Smooth muscle cell (in vitro differentiated cells): Measurements from ENCODE around the gene LRWD1. TPM values are rescaled to one million over a fixed set of nuclear protein-coding genes. Genes with fewer than 3 reads are reported as not detected.

Experiments
- DNase-seq: peaks from one replicate; lab custom pipeline; 2025; ENCODE audit not compliant: unreplicated experiment; lab: John Stamatoyannopoulos, UW
- H2AFZ ChIP-seq: fragments of 200-600 bp; sonication (generic); 2 replicates; pipeline ENCODE4 v1.6.0; 2016; ENCODE audit warnings: antibody characterized with exemption, low read depth, mild to moderate bottlenecking
- H3F3A ChIP-seq: fragments of 200-600 bp; sonication (generic); 2 replicates; pipeline ENCODE4 v1.6.0; 2017; ENCODE audit warnings: antibody characterized with exemption, low read depth
- H3K27ac ChIP-seq: fragments of 200-600 bp; sonication (generic); 2 replicates; pipeline ENCODE4 v1.5.1; 2016; ENCODE audit warnings: low read depth, mild to moderate bottlenecking
- H3K27me3 ChIP-seq: fragments of 200-600 bp; sonication (generic); 2 replicates; pipeline ENCODE4 v1.6.1; 2016; ENCODE audit warnings: low read depth, mild to moderate bottlenecking
- H3K36me3 ChIP-seq: fragments of 200-600 bp; sonication (generic); 2 replicates; pipeline ENCODE4 v1.5.1; 2016; ENCODE audit warnings: low read depth
- H3K4me1 ChIP-seq: fragments of 200-600 bp; sonication (generic); 2 replicates; pipeline ENCODE4 v1.5.1; 2016; ENCODE audit warnings: low read depth
- H3K4me2 ChIP-seq: fragments of 200-600 bp; sonication (generic); 2 replicates; pipeline ENCODE4 v1.6.0; 2016; ENCODE audit warnings: mild to moderate bottlenecking
- H3K4me3 ChIP-seq: fragments of 200-600 bp; sonication (generic); 2 replicates; pipeline ENCODE4 v1.5.1; 2016; ENCODE audit warnings: mild to moderate bottlenecking
- H3K79me2 ChIP-seq: fragments of 200-600 bp; sonication (generic); 2 replicates; pipeline ENCODE4 v1.6.0; 2016; ENCODE audit warnings: low read depth, mild to moderate bottlenecking
- H3K9ac ChIP-seq: fragments of 200-600 bp; sonication (generic); 2 replicates; pipeline ENCODE4 v1.6.0; 2016; ENCODE audit warnings: low read depth
- H3K9me3 ChIP-seq: fragments of 200-600 bp; sonication (generic); replicated peaks from 2 replicates; pipeline ENCODE4 v1.5.1; 2016; ENCODE audit warnings: low read depth
- H4K20me1 ChIP-seq: fragments of 200-600 bp; sonication (generic); 2 replicates; pipeline ENCODE4 v1.6.0; 2016; ENCODE audit warnings: low read depth
- WGBS: methylation state at CpG from one replicate; pipeline ENCODE4 v1.1.7; 2016; ENCODE audit warnings: low lambda C conversion rate; 5-methylcytosine and 5-hydroxymethylcytosine counted together
- polyA plus RNA-seq: library from polyadenylated mRNA; unstranded; fragments of >200 nt; fragmentation: Nextera tagmentation; extraction: Ambion mirVana; gene quantifications from 2 replicates; pipeline ENCODE4 v1.2.1, GENCODE V29; 2016
- total RNA-seq: library from RNA; depleted of rRNA; stranded (reverse); fragments of >200 nt; gene quantifications from 2 replicates; pipeline ENCODE4 v1.2.3, GENCODE V29; 2014
- TF ChIP-seq, protein P1 (sequence below): fragments of 200-600 bp; sonication (generic); IDR thresholded peaks from 2 replicates; pipeline ENCODE4 v1.5.1; 2017; ENCODE audit warnings: borderline replicate concordance, mild to moderate bottlenecking, antibody characterized with exemption; ENCODE audit not compliant: insufficient read depth, poor library complexity, severe bottlenecking

LRWD1 gene
- total and polyA plus RNA-seq, 2 experiments from 2014 or later = 13.1 to 21.2 TPM

DNA sequence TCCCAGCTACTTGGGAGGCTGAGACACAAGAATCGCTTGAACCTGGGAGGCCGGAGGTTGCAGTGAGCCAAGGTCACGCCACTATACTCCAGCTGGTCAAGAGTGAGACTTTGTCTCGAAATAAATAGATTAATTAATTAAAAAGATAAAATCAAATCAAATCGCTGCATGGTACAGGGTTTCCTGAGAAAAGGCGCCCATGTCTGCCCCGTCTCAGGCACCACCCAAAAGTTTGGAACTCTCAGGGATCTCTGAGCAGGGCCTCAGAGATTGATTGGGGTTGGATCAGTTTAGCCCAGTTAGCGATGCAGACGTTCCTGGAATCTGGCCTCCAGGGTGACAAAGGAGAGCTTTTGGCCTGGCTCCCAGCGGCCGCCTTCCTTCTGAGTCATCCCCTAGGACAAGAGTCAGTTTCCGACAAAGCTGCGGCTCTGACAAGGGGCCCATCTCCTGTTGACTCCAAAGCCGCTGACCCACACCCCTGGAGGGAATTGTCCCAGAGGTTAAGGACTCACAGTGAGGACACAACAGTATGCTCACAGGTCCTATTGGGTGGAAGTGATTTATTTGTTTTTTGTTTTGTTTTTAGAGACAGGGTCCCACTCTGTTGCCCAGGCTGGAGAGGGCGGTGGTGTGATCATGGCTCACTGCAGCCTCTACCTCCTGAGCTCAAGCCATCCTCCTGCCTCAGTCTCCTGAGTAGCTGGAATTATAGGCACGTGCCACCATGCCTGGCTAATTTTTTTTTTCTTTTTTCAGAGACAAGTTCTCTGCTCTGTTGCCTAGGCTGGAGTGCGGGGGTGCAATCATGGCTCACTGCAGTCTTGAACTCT lies 24.6 kb upstream of the LRWD1 start:
- Histone ChIP-seq H3K27ac (peak overlapping the region; percentile 80), H2AFZ (no peak overlapping the region), H3K27me3 (no peaks in the 10 kb centered on the region), H3K79me2 (peaks cover 8% of the 10 kb centered on the region), H3K4me1 (peaks cover 9% of the 10 kb centered on the region), H3F3A (no peaks in the 10 kb centered on the region), H3K4me2 (peak overlapping the region; percentile 54), H3K36me3 (no peaks in the 10 kb centered on the region), H4K20me1 (no peaks in the 10 kb centered on the region), H3K4me3 (no peak overlapping the region), H3K9ac (peak overlapping the region; percentile 43), H3K9me3 (no peaks in the 10 kb centered on the region)
- TF ChIP-seq, protein P1, sequence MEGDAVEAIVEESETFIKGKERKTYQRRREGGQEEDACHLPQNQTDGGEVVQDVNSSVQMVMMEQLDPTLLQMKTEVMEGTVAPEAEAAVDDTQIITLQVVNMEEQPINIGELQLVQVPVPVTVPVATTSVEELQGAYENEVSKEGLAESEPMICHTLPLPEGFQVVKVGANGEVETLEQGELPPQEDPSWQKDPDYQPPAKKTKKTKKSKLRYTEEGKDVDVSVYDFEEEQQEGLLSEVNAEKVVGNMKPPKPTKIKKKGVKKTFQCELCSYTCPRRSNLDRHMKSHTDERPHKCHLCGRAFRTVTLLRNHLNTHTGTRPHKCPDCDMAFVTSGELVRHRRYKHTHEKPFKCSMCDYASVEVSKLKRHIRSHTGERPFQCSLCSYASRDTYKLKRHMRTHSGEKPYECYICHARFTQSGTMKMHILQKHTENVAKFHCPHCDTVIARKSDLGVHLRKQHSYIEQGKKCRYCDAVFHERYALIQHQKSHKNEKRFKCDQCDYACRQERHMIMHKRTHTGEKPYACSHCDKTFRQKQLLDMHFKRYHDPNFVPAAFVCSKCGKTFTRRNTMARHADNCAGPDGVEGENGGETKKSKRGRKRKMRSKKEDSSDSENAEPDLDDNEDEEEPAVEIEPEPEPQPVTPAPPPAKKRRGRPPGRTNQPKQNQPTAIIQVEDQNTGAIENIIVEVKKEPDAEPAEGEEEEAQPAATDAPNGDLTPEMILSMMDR = no peak
- peak; percentile 17 for DNase-seq
- 53% methylated on average over 17 of the region's 17 CpGs for WGBS

DNA sequence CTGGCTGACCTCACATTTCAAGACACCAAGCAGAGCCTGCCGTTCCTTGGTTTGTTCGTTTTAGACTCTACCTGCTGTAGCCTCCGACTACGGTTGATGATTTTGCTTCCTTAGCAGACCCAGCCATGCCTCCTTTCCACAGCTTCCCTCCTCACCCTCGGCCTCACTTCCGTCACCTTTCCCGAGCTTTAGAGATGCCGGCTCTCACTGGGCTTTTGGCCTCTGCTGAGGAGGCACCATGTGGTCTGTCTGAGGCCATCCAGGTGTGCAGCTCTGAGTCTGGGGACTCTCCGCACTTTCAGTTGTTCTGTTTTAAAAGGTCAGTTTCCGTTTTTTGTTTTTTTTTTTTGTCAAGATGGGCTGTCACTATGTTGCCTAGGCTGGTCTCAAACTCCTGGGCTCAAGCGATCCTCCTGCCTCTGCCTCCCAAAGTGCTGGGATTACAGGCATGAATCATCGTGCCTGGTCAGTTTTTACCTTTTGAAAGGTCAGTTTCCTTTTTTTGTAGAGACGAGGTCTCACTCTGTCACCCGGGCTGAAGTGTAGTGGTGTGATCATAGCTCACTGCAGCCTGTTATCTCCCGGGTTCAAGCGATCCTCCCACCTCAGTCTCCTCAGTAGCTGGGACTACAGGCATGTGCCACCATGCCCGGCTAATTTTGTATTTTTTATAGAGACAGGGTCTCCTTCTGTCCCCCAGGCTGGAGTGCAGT lies 19.7 kb upstream of the LRWD1 start:
- H3K4me1 ChIP-seq = peaks cover 3% of the 10 kb centered on the region
- no peaks in the 10 kb centered on the region for H3K36me3 ChIP-seq
- H3F3A ChIP-seq = no peaks in the 10 kb centered on the region
- TF ChIP-seq, protein P1 = no peak
- 97% methylated on average over 17 of the region's 17 CpGs for WGBS
- no peak overlapping the region for H2AFZ ChIP-seq
- no peak overlapping the region for H3K4me3 ChIP-seq
- H3K27me3 ChIP-seq = no peaks in the 10 kb centered on the region
- no peaks in the 10 kb centered on the region for H3K9me3 ChIP-seq
- no peak overlapping the region for H3K4me2 ChIP-seq
- no peak for DNase-seq
- H3K27ac ChIP-seq = no peak overlapping the region
- H3K9ac ChIP-seq = no peak overlapping the region
- no peaks in the 10 kb centered on the region for H3K79me2 ChIP-seq
- peaks cover 11% of the 10 kb centered on the region for H4K20me1 ChIP-seq

DNA sequence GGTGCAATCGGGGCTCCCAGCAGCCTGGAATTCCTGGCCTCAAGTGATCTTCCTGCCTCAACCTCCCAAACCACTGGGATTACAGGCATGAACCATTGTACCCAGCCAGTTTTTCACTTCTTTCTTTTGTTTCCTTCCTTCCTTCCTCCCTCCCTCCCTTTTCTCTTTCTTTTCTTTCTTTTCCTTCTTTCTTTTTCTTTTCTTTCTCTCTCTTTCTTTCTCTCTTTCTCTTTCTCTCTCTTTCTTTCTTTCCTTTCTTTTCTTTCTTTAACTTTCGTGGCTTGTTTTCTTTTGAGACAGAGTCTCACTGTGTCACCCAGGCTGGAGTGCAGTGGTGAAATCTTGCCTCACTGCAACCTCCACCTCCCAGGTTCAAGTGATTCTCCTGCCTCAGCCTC lies 19.1 kb upstream of the LRWD1 start:
- TF ChIP-seq, protein P1 = no peak
- H3K4me3 ChIP-seq = no peak overlapping the region
- no peaks in the 10 kb centered on the region for H3K79me2 ChIP-seq

More for the DNA sequence above, 19.1 kb upstream of the LRWD1 start:
- Histone ChIP-seq H3K4me2 (no peak overlapping the region), H2AFZ (no peak overlapping the region), H3K9me3 (no peaks in the 10 kb centered on the region), H3K4me1 (no peaks in the 10 kb centered on the region), H4K20me1 (peaks cover 11% of the 10 kb centered on the region), H3K27me3 (no peaks in the 10 kb centered on the region), H3K9ac (no peak overlapping the region), H3F3A (no peaks in the 10 kb centered on the region), H3K27ac (no peak overlapping the region), H3K36me3 (no peaks in the 10 kb centered on the region)
- no peak for DNase-seq
- WGBS = 98% methylated on average over 2 of the region's 2 CpGs
